ENCODE results near the gene PDE4D. TPM values are rescaled to one million over a fixed set of nuclear protein-coding genes. Genes with fewer than 3 reads are reported as not detected.
A peak's percentile ranks its signal among the peaks of the same experiment; 100 is the strongest.

PDE4D gene
- total and polyA plus RNA-seq, 10 of the 15 experiments (the other 5 are each of a cell fraction or from before 2014, with no cell fraction given), result 0.87 to 4.1 (median 2.2) TPM

- DNase-seq (ENCODE audit: low read depth, low spot score) (no peak), ATAC-seq (no peak), FAIRE-seq (no peak)
- H2AFZ ChIP-seq (ENCODE audit: control insufficient read depth, low read depth, low read length), result no peak overlapping the region
- SMC1A ChIA-PET (ENCODE audit: uncharacterized antibody, unreplicated experiment), result interaction anchor here (1.1 to 3.3 kb wide), 4 partner anchors 9 to 39 kb away, joined by 3 to 21 read pairs (median 6); no protein-coding TSS in a partner anchor
- no peak overlapping the region for H3K4me2 ChIP-seq (ENCODE audit: control insufficient read depth, insufficient read depth)
- intact Hi-C loops (cut with micrococcal nuclease; ENCODE audit: unreplicated experiment), result no loop called here
- 32% methylated on average over 5 of the region's 5 CpGs for WGBS (ENCODE audit: insufficient coverage, insufficient replicate concordance, low lambda C conversion rate, missing lambda C conversion rate)
- H3K9me3 ChIP-seq (replicated peaks; ENCODE audit: control insufficient read depth, insufficient read depth, low read length), result no peaks in the 10 kb centered on the region
- POLR2A ChIA-PET, result interaction anchor here (1.1 to 2.3 kb wide), 3 partner anchors 10 to 55 kb away, joined by 3 to 5 read pairs (median 3); no protein-coding TSS in a partner anchor
- no TSS peak for BruUV-seq (replicated peaks)
- H3K9ac ChIP-seq (ENCODE audit: control insufficient read depth, insufficient read depth, low read length), result no peak overlapping the region
- no peaks in the 10 kb centered on the region for H3K27me3 ChIP-seq (replicated peaks in 1 of 2; ENCODE audit: control insufficient read depth in 2 of 2, insufficient read depth in 2 of 2, low read length in 1 of 2)
- H3K27ac ChIP-seq (ENCODE audit: control insufficient read depth, insufficient read depth), result no peak overlapping the region
- in situ Hi-C loops (cut with MboI), result no loop called here
- RAD21 ChIA-PET (ENCODE audit: unreplicated experiment), result interaction anchor here (1.3 kb wide), 1 partner anchor 10 kb away, joined by 8 read pairs; no protein-coding TSS in a partner anchor
- no peak for TF ChIP-seq NBN (IDR thresholded peaks at IDR 0.05)
- no peak for TF ChIP-seq FOS (IDR thresholded peaks at IDR 0.05; ENCODE audit: borderline replicate concordance, extremely low read depth, insufficient read length)
- TF ChIP-seq MTA2 (IDR thresholded peaks at IDR 0.05; ENCODE audit: low read depth), result 0 out of 2 replicates have a peak, but pooled peaks have one; percentile 10
- no peak; a peak in 1 of 4 replicates for TF ChIP-seq BHLHE40 (IDR thresholded peaks at IDR 0.05; ENCODE audit: borderline replicate concordance in 1 of 2, low read depth in 2 of 2, low read length in 1 of 2)
- no peak for TF ChIP-seq SMC3 (IDR thresholded peaks at IDR 0.05; ENCODE audit: borderline replicate concordance, low read length)
- no peak for TF ChIP-seq POLR2A (IDR thresholded peaks at IDR 0.05; ENCODE audit: low read depth, low read length)
- TF ChIP-seq SUZ12 (IDR thresholded peaks at IDR 0.05; ENCODE audit: unreplicated experiment), result no peak
- TF ChIP-seq SMAD5 (IDR thresholded peaks at IDR 0.05; ENCODE audit: low read depth), result no peak
- TF ChIP-seq ATF7 (IDR thresholded peaks at IDR 0.05; ENCODE audit: low read depth), result 0 out of 2 replicates have a peak, but pooled peaks have one; percentile 19
- 0 out of 2 replicates have a peak, but pooled peaks have one; percentile 34 for TF ChIP-seq NR2F1 (conservative IDR thresholded peaks at IDR 0.05)
- no peak for TF ChIP-seq ZBTB33 (IDR thresholded peaks at IDR 0.05)
- TF ChIP-seq BMI1 (IDR thresholded peaks at IDR 0.05; ENCODE audit: borderline replicate concordance), result no peak
- no peak for TF ChIP-seq RAD21 (IDR thresholded peaks at IDR 0.05; ENCODE audit: insufficient read depth, low read depth, low read length)
- CTCF ChIA-PET, result interaction anchor here (0.7 to 1.8 kb wide), 9 partner anchors 10 to 249 kb away, joined by 3 to 7 read pairs (median 4); no protein-coding TSS in a partner anchor
- H4K20me1 ChIP-seq (ENCODE audit: control insufficient read depth, insufficient read depth), result no peaks in the 10 kb centered on the region
- no peaks in the 10 kb centered on the region for H3K79me2 ChIP-seq (ENCODE audit: control insufficient read depth, insufficient read depth, low read length)
- H3K36me3 ChIP-seq (ENCODE audit: control insufficient read depth in 2 of 2, insufficient read depth in 2 of 2, low read length in 1 of 2), result no peaks in the 10 kb centered on the region
- H3K4me3 ChIP-seq, result no peak overlapping the region
- H3K4me1 ChIP-seq (ENCODE audit: control insufficient read depth, insufficient read depth, low read length), result no peaks in the 10 kb centered on the region
These were observed 758.9 kb downstream of the PDE4D start for GRCh38 chr5:59134471-59135163.

All from GM12878 (cell line).